OCI-LY1 (cell line): Measurements from ENCODE around the gene MATN3.

Experiments used
- CTCF ChIP-seq: fragments of 200-600 bp; sonication (generic), shearing (Covaris generic); IDR thresholded peaks from 2 replicates; pipeline ENCODE4 v1.5.1; 2017; ENCODE audit warnings: mild to moderate bottlenecking, antibody characterized with exemption, low read length, moderate library complexity, mixed read lengths
- EZH2 ChIP-seq: fragments of 200-600 bp; sonication (generic), shearing (Covaris generic); IDR thresholded peaks from 2 replicates; pipeline ENCODE4 v1.8.0; 2017; ENCODE audit warnings: borderline replicate concordance, mixed run types, mild to moderate bottlenecking, antibody characterized with exemption, low read length, moderate library complexity, mixed read lengths

- no peak for TF ChIP-seq CTCF
- TF ChIP-seq EZH2: no peak
These were observed 40.4 kb upstream of the MATN3 start for GRCh38 chr2:20052861-20053281.
